GM13977 (cell line): ENCODE data around the gene JPT1.

ENCODE experiments used
- DNase-seq: peaks from one replicate; pipeline ENCODE4 v3.0.0; 2012; ENCODE audit warnings: low spot score
- in situ Hi-C: fragments of 300-500 bp; cut with MboI; formaldehyde crosslinking; loops from one replicate; pipeline ENCODE4 v1.12.0; 2022; ENCODE audit warnings: low sequenced_read_pairs, low pct_unique_long_range_greater_than_20kb, mixed read lengths, inconsistent platforms; ENCODE audit not compliant: unreplicated experiment
- TF ChIP-seq, protein P1 (sequence below): IDR thresholded peaks from 2 replicates; pipeline ENCODE4 v1.5.1; 2012; ENCODE audit warnings: mild to moderate bottlenecking, control low read depth; ENCODE audit not compliant: insufficient read depth; ENCODE audit errors: extremely low read depth, missing control alignments

Gene JPT1

DNA sequence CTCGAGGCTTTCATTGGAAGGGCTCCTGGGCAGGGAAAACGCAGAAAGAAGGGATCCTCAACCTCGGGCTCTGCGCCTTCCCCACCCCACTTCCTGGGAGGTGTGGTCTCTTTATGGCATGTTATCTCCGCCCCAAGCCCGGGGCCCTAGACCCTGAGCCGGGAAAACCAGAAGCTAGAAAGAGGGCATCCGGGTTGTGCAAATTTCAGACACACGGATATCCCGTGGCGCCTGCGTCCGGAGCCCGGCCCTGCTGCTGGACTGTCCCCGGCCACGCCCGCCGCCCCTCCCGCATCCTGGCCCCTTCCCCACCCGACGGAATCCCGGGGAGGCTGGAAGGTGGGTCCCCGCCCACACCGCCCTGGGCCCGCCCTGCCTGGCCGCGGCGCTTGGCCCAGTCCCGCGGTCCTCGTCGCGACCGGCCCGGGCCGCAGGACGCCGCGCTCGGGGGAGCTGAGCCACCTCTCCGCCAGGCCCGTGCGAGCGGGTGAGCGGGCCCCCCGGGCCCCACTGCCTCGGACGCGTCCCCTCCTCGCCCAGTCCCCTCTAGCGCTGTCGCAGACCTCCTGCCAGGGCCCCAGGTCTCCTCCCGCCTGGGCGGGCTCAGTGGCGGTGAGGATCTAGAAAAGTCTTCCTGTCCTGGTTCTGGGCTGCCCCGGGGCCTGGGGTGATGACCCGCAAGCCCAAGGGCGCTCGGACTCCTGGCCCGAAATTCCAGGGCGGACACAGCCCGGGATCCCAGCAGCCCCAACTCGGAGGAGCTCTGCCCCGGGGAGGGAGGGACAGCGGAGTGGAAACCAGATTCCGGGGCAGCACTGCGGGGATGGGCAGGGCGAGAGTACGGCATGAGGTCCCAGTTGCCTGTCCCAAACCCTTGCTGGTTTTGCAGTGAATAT is 66.5 kb downstream of the JPT1 start, which contains the start of gene SLC16A5:
SLC16A5 (plus strand) TSS at position 397 of the 896 bp plus-strand sequence. CDS start 5,683 bp downstream, outside the sequence.
- DNase-seq, result peak; percentile 66
- in situ Hi-C loops, result no loop called here
- TF ChIP-seq, protein P1, sequence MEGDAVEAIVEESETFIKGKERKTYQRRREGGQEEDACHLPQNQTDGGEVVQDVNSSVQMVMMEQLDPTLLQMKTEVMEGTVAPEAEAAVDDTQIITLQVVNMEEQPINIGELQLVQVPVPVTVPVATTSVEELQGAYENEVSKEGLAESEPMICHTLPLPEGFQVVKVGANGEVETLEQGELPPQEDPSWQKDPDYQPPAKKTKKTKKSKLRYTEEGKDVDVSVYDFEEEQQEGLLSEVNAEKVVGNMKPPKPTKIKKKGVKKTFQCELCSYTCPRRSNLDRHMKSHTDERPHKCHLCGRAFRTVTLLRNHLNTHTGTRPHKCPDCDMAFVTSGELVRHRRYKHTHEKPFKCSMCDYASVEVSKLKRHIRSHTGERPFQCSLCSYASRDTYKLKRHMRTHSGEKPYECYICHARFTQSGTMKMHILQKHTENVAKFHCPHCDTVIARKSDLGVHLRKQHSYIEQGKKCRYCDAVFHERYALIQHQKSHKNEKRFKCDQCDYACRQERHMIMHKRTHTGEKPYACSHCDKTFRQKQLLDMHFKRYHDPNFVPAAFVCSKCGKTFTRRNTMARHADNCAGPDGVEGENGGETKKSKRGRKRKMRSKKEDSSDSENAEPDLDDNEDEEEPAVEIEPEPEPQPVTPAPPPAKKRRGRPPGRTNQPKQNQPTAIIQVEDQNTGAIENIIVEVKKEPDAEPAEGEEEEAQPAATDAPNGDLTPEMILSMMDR, result no peak

DNA sequence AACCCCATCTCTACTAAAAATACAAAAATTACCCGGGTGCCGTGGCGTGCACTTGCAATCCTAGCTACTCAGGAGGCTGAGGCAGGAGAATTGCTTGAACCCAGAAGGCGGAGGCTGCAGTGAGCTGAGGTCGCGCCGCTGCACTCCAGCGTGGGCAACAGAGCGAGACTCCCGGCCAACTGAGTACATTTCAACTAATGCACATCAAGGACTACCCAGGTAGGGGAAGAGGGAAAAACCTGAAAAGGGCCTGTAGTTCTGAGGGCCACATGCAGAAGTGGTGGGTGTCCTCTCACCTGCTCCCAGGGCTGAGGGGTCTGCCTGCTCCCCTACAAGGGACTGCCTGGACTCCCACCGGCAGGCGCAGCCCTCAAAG is 67.1 kb downstream of the JPT1 start:
- in situ Hi-C loops, result no loop called here
- DNase-seq, result no peak
- TF ChIP-seq, protein P1, result no peak

DNA sequence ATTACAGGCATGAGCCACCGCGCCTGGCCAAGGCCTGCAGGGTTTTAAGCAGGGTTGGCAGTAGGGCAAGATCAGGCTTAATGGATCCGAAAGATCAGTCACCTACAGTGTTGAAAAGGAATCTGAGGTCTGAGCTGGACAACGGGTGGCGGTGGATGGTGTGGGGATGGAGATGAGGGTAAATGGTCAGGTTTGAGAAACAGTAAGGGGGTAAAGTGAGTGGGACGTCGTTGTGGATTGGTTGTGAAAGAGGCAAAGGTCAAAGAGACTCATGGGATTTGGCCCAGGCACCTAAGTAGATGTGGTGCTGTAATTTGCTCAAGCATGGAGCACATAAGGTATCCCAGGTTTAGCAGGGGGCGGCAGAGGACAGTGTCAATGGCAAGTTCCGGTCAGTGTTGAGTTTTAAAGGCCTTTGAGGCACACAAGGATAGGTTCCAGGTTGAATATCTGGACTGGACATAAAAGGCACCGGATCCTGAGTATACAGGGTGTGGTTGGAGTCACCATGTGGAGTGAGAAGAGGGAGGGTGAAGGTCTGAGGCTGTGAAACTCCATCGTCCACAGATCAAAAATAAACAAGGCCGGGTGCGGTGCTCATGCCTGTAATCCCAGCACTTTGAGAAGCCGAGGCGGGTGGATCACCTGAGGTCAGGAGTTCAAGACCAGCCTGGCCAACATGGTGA is 67.7 kb downstream of the JPT1 start:
- TF ChIP-seq, protein P1, result no peak
- DNase-seq, result no peak
- in situ Hi-C loops, result no loop called here
